Measurements from ENCODE around the gene KRT16. TPM values are rescaled to one million over a fixed set of nuclear protein-coding genes. Genes with fewer than 3 reads are reported as not detected.
"Not testable (repeated sequence)": the region's sequence is repeated elsewhere in the genome, so short reads cannot be mapped to it uniquely, and the experiment has no call there.

KRT16 gene
- total and polyA plus RNA-seq, 2 of the 8 experiments (the other 6 are each of a cell fraction or from before 2014, with no cell fraction given): not detected

GRCh38 chr17:41578538-41578937, 34.0 kb downstream of the KRT16 start:
- no peak overlapping the region for H3K4me2 ChIP-seq (ENCODE audit: insufficient read depth in 1 of 2, low read depth in 2 of 2, low read length in 2 of 2)
- no peaks in the 10 kb centered on the region for H4K20me1 ChIP-seq (replicated peaks in 1 of 2; ENCODE audit: control insufficient read depth in 1 of 2, insufficient read depth in 2 of 2, low read length in 2 of 2)
- H3K23ac ChIP-seq (ENCODE audit: insufficient read length): no peak overlapping the region
- ChIA-PET POLR2A (ENCODE audit: partially characterized antibody) (interaction anchor here (0.9 to 2.7 kb wide), 4 partner anchors 9 to 111 kb away, joined by 3 to 11 read pairs (median 4); partner anchors contain the start of gene EIF1), CTCF (ENCODE audit: partially characterized antibody) (interaction anchor here (0.6 to 3.0 kb wide), 26 partner anchors 8 to 1018 kb away, joined by 3 to 36 read pairs (median 5); partner anchors contain the start of genes KRT14 and KRT17)
- H3K79me1 ChIP-seq (ENCODE audit: low read depth, low read length): no peaks in the 10 kb centered on the region
- H3K14ac ChIP-seq (ENCODE audit: insufficient read length): no peak overlapping the region
- no peak overlapping the region for H2BK12ac ChIP-seq (ENCODE audit: low read depth, low read length)
- no peak overlapping the region; the same call in 1 of the 2 replicates for H2AFZ ChIP-seq (ENCODE audit: low read length)
- H3K9ac ChIP-seq (replicated peaks in 1 of 4; ENCODE audit: extremely low read depth in 1 of 4, low read depth in 3 of 4, low read length in 3 of 4): no peak overlapping the region
- no peak overlapping the region for H4K5ac ChIP-seq (ENCODE audit: insufficient read length, low read depth, low read length)
- no peak overlapping the region for H3K4me3 ChIP-seq (ENCODE audit: extremely low read depth in 1 of 4, insufficient read depth in 2 of 4, low read depth in 3 of 4, low read length in 4 of 4)
- no peak overlapping the region for H4K91ac ChIP-seq (replicated peaks; ENCODE audit: insufficient read length, low read length)
- no peaks in the 10 kb centered on the region for H3K79me2 ChIP-seq (ENCODE audit: control insufficient read depth in 1 of 2, insufficient read depth in 2 of 2, low read length in 2 of 2)
- no peak overlapping the region for H2BK120ac ChIP-seq (replicated peaks; ENCODE audit: low read depth, low read length)
- H2BK5ac ChIP-seq (ENCODE audit: low read depth, low read length): no peak overlapping the region
- H3K4ac ChIP-seq (replicated peaks; ENCODE audit: insufficient read length, low read depth, low read length): no peak overlapping the region
- H3K4me1 ChIP-seq (replicated peaks in 1 of 4; ENCODE audit: control insufficient read depth in 3 of 4, insufficient read depth in 4 of 4, low read length in 3 of 4): peaks cover 0 to 4% (median 2%) of the 10 kb centered on the region in 4 experiments; a peak in 3 of 7 replicates
- no peaks in the 10 kb centered on the region for H3K23me2 ChIP-seq (ENCODE audit: low read depth, low read length)
- FAIRE-seq: no peak
- no peak overlapping the region for H2AK5ac ChIP-seq (ENCODE audit: low read depth, low read length)
- H3K27me3 ChIP-seq (replicated peaks in 1 of 4; ENCODE audit: control insufficient read depth in 3 of 4, extremely low read depth in 1 of 4, insufficient read depth in 3 of 4, low read length in 3 of 4): peaks cover 0 to 2% (median 0%) of the 10 kb centered on the region in 4 experiments; a peak in 1 of 7 replicates
- no peak overlapping the region for H4K8ac ChIP-seq (ENCODE audit: extremely low read depth, insufficient read depth, low read length)
- no peak overlapping the region; the same call in 1 of the 2 replicates for H3K18ac ChIP-seq (ENCODE audit: extremely low read depth, low read length)
- no peak overlapping the region for H3K27ac ChIP-seq (ENCODE audit: low read depth, low read length)
- H3K9me3 ChIP-seq (ENCODE audit: insufficient read depth in 2 of 2, low read depth in 1 of 2, low read length in 1 of 2): no peaks in the 10 kb centered on the region
- 0 out of 2 replicates have a peak overlapping the region, but pooled peaks have one; percentile 20 for H2BK15ac ChIP-seq (ENCODE audit: low read length)
- H2BK20ac ChIP-seq (ENCODE audit: low read length): no peak overlapping the region
- 100% methylated on average over 1 of the region's 1 CpG; no CpG with 5 or more reads in 1 of the 2 experiments for WGBS, 2 experiments (ENCODE audit: extremely low coverage in 1 of 2, insufficient coverage in 1 of 2, insufficient read length in 1 of 2, insufficient replicate concordance in 2 of 2, low coverage in 1 of 2, low lambda C conversion rate in 2 of 2, missing lambda C conversion rate in 1 of 2)
- DNase-seq (ENCODE audit: low read depth in 1 of 2, low spot score in 2 of 2): no peak
- H3K36me3 ChIP-seq (ENCODE audit: control insufficient read depth in 2 of 4, insufficient read depth in 4 of 4, low read length in 3 of 4): no peaks in the 10 kb centered on the region
- no peak for TF ChIP-seq JUND (IDR thresholded peaks at IDR 0.05; ENCODE audit: low read length)
- no peak overlapping the region for H3K56ac ChIP-seq (replicated peaks; ENCODE audit: insufficient read length, low read depth, low read length)

GRCh38 chr17:41576740-41577139, 35.8 kb downstream of the KRT16 start:
- H3K9me3 ChIP-seq (ENCODE audit: insufficient read depth in 2 of 2, low read depth in 1 of 2, low read length in 1 of 2); H3K14ac ChIP-seq (ENCODE audit: insufficient read length); H3K9ac ChIP-seq (replicated peaks in 1 of 4; ENCODE audit: extremely low read depth in 1 of 4, low read depth in 3 of 4, low read length in 3 of 4); H2BK12ac ChIP-seq (ENCODE audit: low read depth, low read length); H3K4me3 ChIP-seq (ENCODE audit: extremely low read depth in 1 of 4, insufficient read depth in 2 of 4, low read depth in 3 of 4, low read length in 4 of 4); H4K20me1 ChIP-seq (replicated peaks in 1 of 2; ENCODE audit: control insufficient read depth in 1 of 2, insufficient read depth in 2 of 2, low read length in 2 of 2); H3K4me1 ChIP-seq (replicated peaks in 1 of 4; ENCODE audit: control insufficient read depth in 3 of 4, insufficient read depth in 4 of 4, low read length in 3 of 4); H3K36me3 ChIP-seq (ENCODE audit: control insufficient read depth in 2 of 4, insufficient read depth in 4 of 4, low read length in 3 of 4); H3K27me3 ChIP-seq (replicated peaks in 1 of 4; ENCODE audit: control insufficient read depth in 3 of 4, extremely low read depth in 1 of 4, insufficient read depth in 3 of 4, low read length in 3 of 4); POLR2A ChIA-PET (ENCODE audit: partially characterized antibody); FAIRE-seq; H3K79me1 ChIP-seq (ENCODE audit: low read depth, low read length); H3K23me2 ChIP-seq (ENCODE audit: low read depth, low read length); H3K23ac ChIP-seq (ENCODE audit: insufficient read length); H2BK5ac ChIP-seq (ENCODE audit: low read depth, low read length); H3K4me2 ChIP-seq (ENCODE audit: insufficient read depth in 1 of 2, low read depth in 2 of 2, low read length in 2 of 2); H4K8ac ChIP-seq (ENCODE audit: extremely low read depth, insufficient read depth, low read length); H3K79me2 ChIP-seq (ENCODE audit: control insufficient read depth in 1 of 2, insufficient read depth in 2 of 2, low read length in 2 of 2); H3K56ac ChIP-seq (replicated peaks; ENCODE audit: insufficient read length, low read depth, low read length); H4K91ac ChIP-seq (replicated peaks; ENCODE audit: insufficient read length, low read length); DNase-seq (ENCODE audit: low read depth in 1 of 2, low spot score in 2 of 2); H2BK120ac ChIP-seq (replicated peaks; ENCODE audit: low read depth, low read length); H3K4ac ChIP-seq (replicated peaks; ENCODE audit: insufficient read length, low read depth, low read length); H2AFZ ChIP-seq (ENCODE audit: low read length); H4K5ac ChIP-seq (ENCODE audit: insufficient read length, low read depth, low read length); H3K27ac ChIP-seq (ENCODE audit: low read depth, low read length); H3K18ac ChIP-seq (ENCODE audit: extremely low read depth, low read length); H2AK5ac ChIP-seq (ENCODE audit: low read depth, low read length); H2BK15ac ChIP-seq (ENCODE audit: low read length); H2BK20ac ChIP-seq (ENCODE audit: low read length): not testable (repeated sequence)
- WGBS, 2 experiments (ENCODE audit: extremely low coverage in 1 of 2, insufficient coverage in 1 of 2, insufficient read length in 1 of 2, insufficient replicate concordance in 2 of 2, low coverage in 1 of 2, low lambda C conversion rate in 2 of 2, missing lambda C conversion rate in 1 of 2): 94% methylated on average over 3 of the region's 4 CpGs; no CpG with 5 or more reads in 1 of the 2 experiments
- CTCF ChIA-PET (ENCODE audit: partially characterized antibody): interaction anchor here (0.9 to 2.3 kb wide), 3 partner anchors 27 to 90 kb away, joined by 3 to 14 read pairs (median 8); no protein-coding TSS in a partner anchor

All from H1 (cell line).